Choroid plexus epithelial cell (primary cell): ENCODE data around the gene SLC3A2.
"Not testable (repeated sequence)": the region's sequence is repeated elsewhere in the genome, so short reads cannot be mapped to it uniquely, and the experiment has no call there.

ENCODE experiments used
- DNase-seq: peaks from one replicate; pipeline ENCODE4 v3.0.0-alpha.2; 2010; ENCODE audit warnings: low read depth
- H3K4me3 ChIP-seq: 2 replicates; pipeline ENCODE4 v1.5.1; 2011; ENCODE audit warnings: low read depth, mild to moderate bottlenecking, control low read depth, low read length, moderate library complexity
- CTCF ChIP-seq: conservative IDR thresholded peaks from 2 replicates; pipeline ENCODE4 v1.5.1; 2011; ENCODE audit warnings: low read depth, mild to moderate bottlenecking, control low read depth, inconsistent platforms, low read length, moderate library complexity

SLC3A2 gene

DNA sequence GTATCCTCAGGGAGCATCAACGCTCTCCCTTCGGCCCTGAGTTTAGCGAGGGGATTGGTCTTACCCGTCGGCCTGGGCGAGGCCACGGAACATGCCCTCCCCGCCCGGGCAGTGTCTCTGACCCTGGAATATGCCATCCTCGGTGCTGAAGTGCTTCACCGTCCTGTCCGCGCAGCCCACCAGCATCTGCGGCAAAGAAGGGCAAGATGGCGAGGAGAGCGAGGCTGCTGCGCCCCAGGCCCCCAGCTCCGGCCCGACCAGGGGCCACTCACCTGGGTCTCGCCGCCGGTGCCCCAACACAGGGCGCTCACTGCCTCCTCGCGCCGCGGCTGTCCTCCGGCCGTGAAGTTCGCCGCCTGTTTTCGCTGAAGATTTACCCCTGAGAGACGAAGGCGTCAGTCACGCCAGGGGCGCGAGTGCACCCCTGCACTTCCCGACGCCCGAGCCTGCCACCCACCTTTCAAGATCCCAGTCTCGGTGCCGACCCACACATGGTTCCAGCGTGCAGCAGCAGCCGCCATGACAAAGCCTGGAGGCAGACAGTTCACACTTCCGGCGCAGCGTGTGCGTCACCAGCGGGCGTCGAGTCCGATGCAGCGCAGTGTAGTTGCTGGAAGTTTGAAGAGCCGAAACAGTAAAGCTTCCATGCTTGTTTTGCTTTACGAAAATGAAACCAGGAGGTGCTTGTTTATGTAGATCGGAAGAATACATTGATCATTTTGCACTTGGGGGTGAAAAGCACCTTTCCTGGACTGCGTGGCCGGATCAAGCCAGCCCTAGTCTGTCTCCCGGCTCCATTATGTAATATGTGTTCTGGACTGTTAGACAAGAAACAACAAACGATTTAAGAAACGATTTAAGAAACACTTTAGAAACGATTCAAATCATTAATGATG, 41.4 kb upstream of the SLC3A2 start, which contains the start of gene WDR74:
WDR74 (minus strand) TSS at position 541 of the 896 bp plus-strand sequence; CDS start at position 521, 20 bp downstream.
- H3K4me3 ChIP-seq, result peak within 1 kb of the TSS; percentile 92
- DNase-seq, result peak; percentile 95
- no peak for TF ChIP-seq CTCF

DNA sequence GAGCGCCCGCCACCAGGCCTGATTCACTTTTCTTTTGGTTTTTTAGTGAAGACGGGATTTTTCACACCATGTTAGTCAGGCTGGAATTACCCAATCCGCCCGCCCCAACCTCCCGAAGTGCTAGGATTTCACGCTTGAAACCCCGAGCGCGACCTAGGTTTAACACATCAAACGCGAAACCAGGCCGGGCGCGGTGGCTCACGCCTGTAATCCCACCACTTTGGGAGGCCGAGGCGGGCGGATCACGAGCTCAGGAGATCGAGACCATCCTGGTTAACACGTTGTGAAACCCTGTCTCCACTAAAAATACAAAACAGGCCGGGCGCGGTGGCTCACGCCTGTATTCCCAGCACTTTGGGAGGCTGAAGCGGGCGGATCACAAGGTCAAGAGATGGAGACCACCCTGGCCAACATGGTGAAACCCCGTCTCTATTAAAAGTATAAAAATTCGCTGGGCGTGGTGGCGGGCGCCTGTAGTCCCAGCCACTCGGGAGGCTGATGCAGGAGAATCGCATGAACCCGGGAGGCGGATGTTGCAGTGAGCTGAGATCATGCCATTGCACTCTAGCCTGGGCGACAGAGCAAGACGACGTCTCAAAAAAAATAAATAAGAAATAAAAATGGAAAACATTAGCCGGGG, 39.9 kb upstream of the SLC3A2 start:
- peak; percentile 87 for DNase-seq
- H3K4me3 ChIP-seq, result peak overlapping the region; percentile 40

DNA sequence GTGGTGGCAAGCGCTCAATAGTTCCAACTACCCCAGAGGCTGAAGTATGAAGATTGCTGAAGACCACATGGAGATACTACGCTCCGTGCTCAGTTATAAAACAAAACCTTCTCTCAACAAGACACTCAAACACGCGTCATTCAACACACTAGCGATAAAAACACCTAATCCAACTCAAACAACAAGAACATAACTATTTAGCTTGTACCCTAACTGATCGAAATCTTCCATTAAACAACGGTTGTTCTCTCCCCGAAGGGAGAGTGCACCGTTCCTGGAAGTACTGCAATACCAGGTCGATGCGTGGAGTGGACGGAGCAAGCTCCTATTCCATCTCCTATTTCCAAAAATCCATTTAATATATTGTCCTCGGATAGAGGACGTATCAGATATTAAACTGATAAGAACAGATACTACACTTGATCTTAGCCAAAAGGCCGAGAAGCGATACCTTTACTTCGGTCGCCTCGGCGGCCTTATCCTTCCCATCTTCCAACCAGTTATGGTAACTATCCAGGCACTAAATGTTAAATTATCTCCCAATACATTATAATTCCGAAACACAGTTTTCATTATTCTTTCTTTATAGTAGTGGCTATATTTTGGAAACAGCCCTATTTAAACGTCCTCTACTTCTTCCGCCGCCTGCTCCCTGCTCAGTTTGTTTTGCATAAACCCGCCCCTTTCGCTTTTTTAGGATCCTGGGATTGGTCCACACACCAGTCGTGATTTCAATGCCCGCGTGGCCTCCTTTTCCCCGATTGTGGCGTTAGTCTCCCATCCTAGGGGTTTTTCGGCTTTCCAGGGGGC, 39.1 kb upstream of the SLC3A2 start:
- DNase-seq, result peak; percentile 100
- peak overlapping the region; percentile 57 for H3K4me3 ChIP-seq
- TF ChIP-seq CTCF, result no peak

DNA sequence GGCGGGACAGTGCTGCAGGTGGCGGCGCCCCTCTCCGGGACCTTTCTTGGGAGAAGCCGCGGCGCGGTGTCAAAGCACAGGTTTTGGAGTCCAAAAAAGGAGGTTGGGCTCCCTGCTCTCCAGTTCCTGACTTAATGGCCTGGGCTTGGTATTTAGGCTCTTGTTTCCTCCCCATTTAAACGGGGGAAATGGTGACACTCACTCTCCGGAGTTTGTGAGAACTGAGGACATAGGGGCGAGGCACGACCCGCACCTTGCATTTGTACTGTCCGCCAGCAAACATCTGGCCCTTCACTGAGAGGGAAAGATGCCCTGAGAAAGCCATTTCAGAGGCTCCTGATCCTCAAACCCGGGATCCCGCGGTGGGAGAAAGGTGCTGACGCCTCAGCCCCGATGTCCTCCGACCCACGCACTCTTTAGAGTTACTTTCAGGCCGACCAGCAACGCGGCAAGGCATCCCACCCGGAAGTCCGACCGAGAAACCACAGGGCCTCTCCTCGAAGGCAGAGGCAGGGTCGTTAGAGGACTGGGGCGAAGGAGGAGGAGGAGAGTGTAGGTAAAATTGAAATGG, 38.4 kb upstream of the SLC3A2 start:
- H3K4me3 ChIP-seq, result peak overlapping the region; percentile 57
- DNase-seq, result peak; percentile 29

DNA sequence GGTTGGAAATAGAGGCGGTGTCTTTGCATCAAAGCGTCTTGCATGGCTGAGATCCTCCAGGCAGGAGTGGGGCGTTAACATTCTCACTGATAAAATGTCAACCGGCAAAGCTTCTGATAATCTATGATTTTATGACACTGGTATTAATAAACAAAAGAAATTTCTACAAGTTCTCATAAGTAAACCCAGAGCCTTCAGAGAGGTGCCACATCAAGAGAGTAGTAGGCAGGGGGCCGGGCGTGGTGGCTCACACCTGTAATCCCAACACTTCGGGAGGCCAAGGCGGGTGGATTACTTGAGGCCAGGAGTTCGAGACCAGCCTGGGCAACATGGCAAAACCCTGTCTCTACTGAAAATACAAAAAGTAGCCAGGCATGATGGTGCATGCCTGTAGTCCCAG, 37.8 kb upstream of the SLC3A2 start:
- not testable (repeated sequence) for H3K4me3 ChIP-seq, DNase-seq

More for the DNA sequence above, 38.4 kb upstream of the SLC3A2 start:
- TF ChIP-seq CTCF, result no peak

DNA sequence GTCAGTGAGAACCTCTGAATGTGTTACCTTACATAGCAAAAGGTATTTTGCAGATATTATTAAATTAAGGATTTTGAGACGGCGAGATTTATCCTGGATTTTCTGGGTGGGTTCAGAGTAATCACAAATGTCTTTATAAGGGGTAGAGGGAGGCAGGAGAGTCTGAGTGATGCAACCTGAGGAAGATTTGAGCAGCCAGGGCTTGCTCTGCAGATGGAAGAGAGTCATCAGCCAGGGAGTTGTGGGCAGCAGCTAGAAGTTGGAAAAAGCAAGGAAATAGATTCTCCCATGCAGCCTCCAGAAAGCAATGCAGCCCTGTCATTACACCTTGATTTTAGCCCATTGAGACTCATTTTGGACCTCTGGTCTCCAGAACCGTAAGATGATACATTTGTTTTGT, 37.2 kb upstream of the SLC3A2 start:
- no peak for DNase-seq
- no peak overlapping the region for H3K4me3 ChIP-seq
- TF ChIP-seq CTCF, result no peak

DNA sequence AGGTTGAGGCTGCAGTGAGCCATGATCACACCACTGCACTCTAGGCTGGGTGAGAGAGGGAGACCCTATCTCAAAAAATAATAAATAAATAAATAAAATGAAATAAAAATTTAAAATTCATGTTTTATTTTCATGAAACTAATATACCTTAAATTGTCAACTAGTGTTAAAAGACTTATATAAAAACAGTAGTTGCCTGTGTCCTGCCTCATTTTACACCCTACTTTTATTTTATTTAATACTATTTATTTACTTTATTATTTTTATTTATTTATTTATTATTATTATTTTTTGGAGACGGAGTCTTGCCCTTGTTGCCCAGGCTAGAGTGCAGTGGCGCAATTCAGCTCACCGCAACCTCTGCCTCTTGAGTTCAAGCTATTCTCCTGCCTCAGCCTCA, 36.5 kb upstream of the SLC3A2 start:
- no peak for DNase-seq
- TF ChIP-seq CTCF, result no peak
- H3K4me3 ChIP-seq, result no peak overlapping the region
